Measurements from ENCODE around the gene EYS.
"Not testable (repeated sequence)": the region's sequence is repeated elsewhere in the genome, so short reads cannot be mapped to it uniquely, and the experiment has no call there.

Gene EYS

GRCh38 chr6:64539917-64540316, 1167.1 kb downstream of the EYS start:
- no peak for DNase-seq

GRCh38 chr6:64538722-64539121, 1168.3 kb downstream of the EYS start:
- no peak for DNase-seq

GRCh38 chr6:64527899-64528298, 1179.1 kb downstream of the EYS start:
- no peak for DNase-seq

- DNase-seq = no peak
These were observed 1184.2 kb downstream of the EYS start for GRCh38 chr6:64522859-64523258.

GRCh38 chr6:64520050-64520449, 1187.0 kb downstream of the EYS start:
- DNase-seq = no peak

GRCh38 chr6:64516393-64516792, 1190.6 kb downstream of the EYS start:
- no peak for DNase-seq

GRCh38 chr6:64507661-64508060, 1199.4 kb downstream of the EYS start:
- DNase-seq = no peak

- DNase-seq = no peak
These were observed 1201.7 kb downstream of the EYS start for GRCh38 chr6:64505312-64505711.

- no peak for DNase-seq
These were observed 1202.5 kb downstream of the EYS start for GRCh38 chr6:64504503-64504902.

- no peak for DNase-seq
These were observed 1204.2 kb downstream of the EYS start for GRCh38 chr6:64502801-64503200.

GRCh38 chr6:64497634-64498033, 1209.4 kb downstream of the EYS start:
- no peak for DNase-seq

GRCh38 chr6:64489763-64490162, 1217.3 kb downstream of the EYS start:
- DNase-seq = no peak

GRCh38 chr6:64486578-64487351, 1220.3 kb downstream of the EYS start:
- no peak for DNase-seq

- DNase-seq = no peak
These were observed 1223.0 kb downstream of the EYS start for GRCh38 chr6:64483956-64484499.

GRCh38 chr6:64482631-64483030, 1224.4 kb downstream of the EYS start:
- no peak for DNase-seq

GRCh38 chr6:64479134-64479533, 1227.9 kb downstream of the EYS start:
- DNase-seq = no peak

- no peak for DNase-seq
These were observed 1229.6 kb downstream of the EYS start for GRCh38 chr6:64477391-64477790.

GRCh38 chr6:64476935-64477334, 1230.1 kb downstream of the EYS start:
- DNase-seq = no peak

- DNase-seq = not testable (repeated sequence)
These were observed 1237.6 kb downstream of the EYS start for GRCh38 chr6:64469405-64469804.

GRCh38 chr6:64467656-64468055, 1239.4 kb downstream of the EYS start:
- DNase-seq = no peak

GRCh38 chr6:64459411-64459944, 1247.5 kb downstream of the EYS start:
- DNase-seq = no peak

- DNase-seq = not testable (repeated sequence)
These were observed 1258.9 kb downstream of the EYS start for GRCh38 chr6:64448101-64448500.

- DNase-seq = no peak
These were observed 1262.0 kb downstream of the EYS start for GRCh38 chr6:64445038-64445437.

GRCh38 chr6:64439274-64439673, 1267.8 kb downstream of the EYS start:
- no peak for DNase-seq

GRCh38 chr6:64437996-64438395, 1269.0 kb downstream of the EYS start:
- DNase-seq = no peak

Data from CD4-positive, alpha-beta T cell treated with Interleukin-6 for 4 hours (primary cell).